Measurements from ENCODE around the gene DHRS9.

DHRS9 gene

GRCh38 chr2:169091256-169091655, 21.9 kb downstream of the DHRS9 start:
- ATAC-seq, result no peak

DNA sequence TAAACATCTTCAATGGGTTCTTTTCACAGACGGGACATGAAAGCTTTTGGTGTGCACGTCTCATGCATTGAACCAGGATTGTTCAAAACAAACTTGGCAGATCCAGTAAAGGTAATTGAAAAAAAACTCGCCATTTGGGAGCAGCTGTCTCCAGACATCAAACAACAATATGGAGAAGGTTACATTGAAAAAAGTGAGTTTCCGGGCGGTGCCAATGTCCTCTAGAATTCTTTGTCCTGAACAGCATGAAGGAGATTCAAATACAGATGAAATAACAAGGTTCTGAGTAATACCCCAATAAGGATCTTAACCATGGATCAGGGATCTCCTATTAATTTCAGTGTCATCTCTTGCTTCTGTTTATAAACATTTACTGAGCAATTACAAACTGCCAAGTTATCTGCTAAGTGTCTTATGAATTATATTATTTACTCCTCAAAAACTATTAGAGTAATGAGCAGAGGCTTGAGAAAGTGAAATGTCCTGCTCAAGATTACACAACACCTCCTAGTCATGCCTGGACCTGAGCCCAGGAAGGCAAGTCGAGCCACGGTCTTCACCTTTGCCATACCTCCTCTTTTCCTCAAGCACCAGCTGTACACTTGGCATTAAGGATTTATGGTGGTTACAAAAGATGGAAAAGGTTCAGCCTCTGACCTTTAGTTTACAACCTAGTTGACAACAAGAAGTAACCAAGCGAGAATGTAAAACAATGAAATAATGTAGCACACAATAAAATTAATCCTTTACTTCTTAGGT, 22.6 kb downstream of the DHRS9 start:
- no peak for ATAC-seq
- TF ChIP-seq TCF4 (CRISPR knock-in tag; IDR thresholded peaks at IDR 0.05; ENCODE audit: borderline replicate concordance) (no peak), PPARA (CRISPR knock-in tag; IDR thresholded peaks at IDR 0.05; ENCODE audit: borderline replicate concordance) (no peak), ZNF8 (CRISPR knock-in tag; IDR thresholded peaks at IDR 0.05) (no peak), OSR1 (CRISPR knock-in tag; IDR thresholded peaks at IDR 0.05) (no peak), TSHZ2 (CRISPR knock-in tag; IDR thresholded peaks at IDR 0.05) (no peak), ARNTL (CRISPR knock-in tag; IDR thresholded peaks at IDR 0.05; ENCODE audit: borderline replicate concordance, low read depth) (no peak), ZNF70 (CRISPR knock-in tag; IDR thresholded peaks at IDR 0.05) (no peak), ISL1 (CRISPR knock-in tag; IDR thresholded peaks at IDR 0.05) (no peak), BACH2 (CRISPR knock-in tag; IDR thresholded peaks at IDR 0.05; ENCODE audit: borderline replicate concordance) (no peak), PATZ1 (CRISPR knock-in tag; IDR thresholded peaks at IDR 0.05; ENCODE audit: borderline replicate concordance) (no peak), TOX (CRISPR knock-in tag; IDR thresholded peaks at IDR 0.05; ENCODE audit: borderline replicate concordance) (no peak), CREB5 (CRISPR knock-in tag; IDR thresholded peaks at IDR 0.05; ENCODE audit: low read depth) (no peak), GLIS3 (CRISPR knock-in tag; IDR thresholded peaks at IDR 0.05) (no peak), ZFP30 (CRISPR knock-in tag; IDR thresholded peaks at IDR 0.05) (no peak)
- TF ChIP-seq, protein P1, sequence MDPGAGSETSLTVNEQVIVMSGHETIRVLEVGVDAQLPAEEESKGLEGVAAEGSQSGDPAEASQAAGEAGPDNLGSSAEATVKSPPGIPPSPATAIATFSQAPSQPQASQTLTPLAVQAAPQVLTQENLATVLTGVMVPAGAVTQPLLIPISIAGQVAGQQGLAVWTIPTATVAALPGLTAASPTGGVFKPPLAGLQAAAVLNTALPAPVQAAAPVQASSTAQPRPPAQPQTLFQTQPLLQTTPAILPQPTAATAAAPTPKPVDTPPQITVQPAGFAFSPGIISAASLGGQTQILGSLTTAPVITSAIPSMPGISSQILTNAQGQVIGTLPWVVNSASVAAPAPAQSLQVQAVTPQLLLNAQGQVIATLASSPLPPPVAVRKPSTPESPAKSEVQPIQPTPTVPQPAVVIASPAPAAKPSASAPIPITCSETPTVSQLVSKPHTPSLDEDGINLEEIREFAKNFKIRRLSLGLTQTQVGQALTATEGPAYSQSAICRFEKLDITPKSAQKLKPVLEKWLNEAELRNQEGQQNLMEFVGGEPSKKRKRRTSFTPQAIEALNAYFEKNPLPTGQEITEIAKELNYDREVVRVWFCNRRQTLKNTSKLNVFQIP (CRISPR knock-in tag; IDR thresholded peaks at IDR 0.05; ENCODE audit: borderline replicate concordance, low read depth), result no peak
- TF ChIP-seq, protein P2, sequence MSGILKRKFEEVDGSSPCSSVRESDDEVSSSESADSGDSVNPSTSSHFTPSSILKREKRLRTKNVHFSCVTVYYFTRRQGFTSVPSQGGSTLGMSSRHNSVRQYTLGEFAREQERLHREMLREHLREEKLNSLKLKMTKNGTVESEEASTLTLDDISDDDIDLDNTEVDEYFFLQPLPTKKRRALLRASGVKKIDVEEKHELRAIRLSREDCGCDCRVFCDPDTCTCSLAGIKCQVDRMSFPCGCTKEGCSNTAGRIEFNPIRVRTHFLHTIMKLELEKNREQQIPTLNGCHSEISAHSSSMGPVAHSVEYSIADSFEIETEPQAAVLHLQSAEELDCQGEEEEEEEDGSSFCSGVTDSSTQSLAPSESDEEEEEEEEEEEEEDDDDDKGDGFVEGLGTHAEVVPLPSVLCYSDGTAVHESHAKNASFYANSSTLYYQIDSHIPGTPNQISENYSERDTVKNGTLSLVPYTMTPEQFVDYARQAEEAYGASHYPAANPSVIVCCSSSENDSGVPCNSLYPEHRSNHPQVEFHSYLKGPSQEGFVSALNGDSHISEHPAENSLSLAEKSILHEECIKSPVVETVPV (CRISPR knock-in tag; IDR thresholded peaks at IDR 0.05), result no peak

More at GRCh38 chr2:169091256-169091655, 21.9 kb downstream of the DHRS9 start:
- TF ChIP-seq SNAI2 (CRISPR knock-in tag; IDR thresholded peaks at IDR 0.05) (no peak), OSR1 (CRISPR knock-in tag; IDR thresholded peaks at IDR 0.05) (no peak), ZNF565 (CRISPR knock-in tag; conservative IDR thresholded peaks at IDR 0.05; ENCODE audit: low read depth) (no peak), CSDC2 (CRISPR knock-in tag; IDR thresholded peaks at IDR 0.05) (no peak), PPARA (CRISPR knock-in tag; IDR thresholded peaks at IDR 0.05; ENCODE audit: borderline replicate concordance) (no peak), ZFP3 (CRISPR knock-in tag; IDR thresholded peaks at IDR 0.05) (no peak), TCF4 (CRISPR knock-in tag; IDR thresholded peaks at IDR 0.05; ENCODE audit: borderline replicate concordance) (no peak), ZFP30 (CRISPR knock-in tag; IDR thresholded peaks at IDR 0.05) (no peak), BACH2 (CRISPR knock-in tag; IDR thresholded peaks at IDR 0.05; ENCODE audit: borderline replicate concordance) (no peak), ESRRG (CRISPR knock-in tag; IDR thresholded peaks at IDR 0.05) (no peak), TSHZ2 (CRISPR knock-in tag; IDR thresholded peaks at IDR 0.05) (no peak), CREB5 (CRISPR knock-in tag; IDR thresholded peaks at IDR 0.05; ENCODE audit: low read depth) (no peak), ZNF70 (CRISPR knock-in tag; IDR thresholded peaks at IDR 0.05) (no peak)

Data from SK-N-SH treated with all-trans-retinoic acid at 6 μM for 48 hours (cell line).